K562 (cell line): ENCODE data around the gene ALKBH2. TPM values are rescaled to one million over a fixed set of nuclear protein-coding genes. Genes with fewer than 3 reads are reported as not detected.

Source experiments
- ATAC-seq: fragments of 200-7000 bp; cut with Tn5 transposase; 3 replicates; pipeline ENCODE4 v1.9.1; 2020; ENCODE audit warnings: moderate library complexity
- BruUV-seq: library from RNA; stranded (reverse); fragments of 400-500 nt; replicated peaks from 2 replicates; lab custom pipeline; 2021; lab: Mats Ljungman, UMichigan
- CTCF ChIA-PET: fragments of 300-600 bp; formaldehyde crosslinking; extraction: SDS; loops from one replicate; lab custom pipeline; 2021; ENCODE audit warnings: low intra/inter-chr PET ratio; lab: Yijun Ruan, JAX
- POLR2A ChIA-PET: fragments of 300-600, 350-650 bp; sonication (Branson Sonifier 250); formaldehyde crosslinking; extraction: SDS; loops from one replicate; lab custom pipeline; 2021; ENCODE audit warnings: antibody characterized with exemption, inconsistent platforms; lab: Yijun Ruan, JAX
- DNase-seq, 4 experiments: peaks; one replicate each; pipeline versions ENCODE4 v3.0.0 to v3.0.0-alpha.2; 2011 to 2018; ENCODE audit warnings: low spot score in 3 of 4, mixed read lengths in 3 of 4; ENCODE audit errors: extremely low read depth in 1 of 4
- FAIRE-seq: peaks from 2 replicates; lab custom pipeline; 2011; peaks lifted over from hg19 to GRCh38; lab: Jason Lieb, UNC
- H2AFZ ChIP-seq: 2 replicates; pipeline ENCODE4 v1.6.0; 2011; ENCODE audit warnings: low read depth, low read length, control low read depth, inconsistent platforms
- H3K27ac ChIP-seq: fragments of 200-600 bp; 3 replicates; pipeline ENCODE4 v1.8.0; 2011; ENCODE audit warnings: low read depth, mild to moderate bottlenecking, control low read depth, inconsistent platforms, low read length, moderate library complexity, mixed read lengths; ENCODE audit errors: extremely low read depth
- H3K27me3 ChIP-seq, 2 experiments: fragments of 300-600 bp in 1 of 2; 2 replicates in 1 of 2; 3 replicates in 1 of 2; pipeline versions ENCODE4 v1.6.0 to v1.8.0; 2011; ENCODE audit warnings: inconsistent platforms in 2 of 2, low read length in 2 of 2, mild to moderate bottlenecking in 1 of 2, mixed read lengths in 1 of 2, moderate library complexity in 1 of 2; ENCODE audit not compliant: control insufficient read depth in 2 of 2, insufficient read depth in 2 of 2
- H3K36me3 ChIP-seq: fragments of 300-600 bp; 3 replicates; pipeline ENCODE4 v1.8.0; 2011; ENCODE audit warnings: mild to moderate bottlenecking, low read length, inconsistent platforms; ENCODE audit not compliant: control insufficient read depth, insufficient read depth
- H3K4me1 ChIP-seq, 2 experiments: fragments of 200-600 bp in 1 of 2; replicated peaks in 1 of 2; 2 replicates in 1 of 2; 3 replicates in 1 of 2; pipeline versions ENCODE4 v1.5.1 to v1.8.0; 2011; ENCODE audit warnings: inconsistent platforms in 2 of 2, low read length in 2 of 2, mild to moderate bottlenecking in 1 of 2, mixed read lengths in 1 of 2, moderate library complexity in 1 of 2; ENCODE audit not compliant: control insufficient read depth in 2 of 2, insufficient read depth in 2 of 2
- H3K4me2 ChIP-seq: 2 replicates; pipeline ENCODE4 v1.6.1; 2011; ENCODE audit warnings: low read length, control low read depth, inconsistent platforms, mixed read lengths; ENCODE audit not compliant: insufficient read depth
- H3K4me3 ChIP-seq: fragments of 200-600 bp; sonication (generic), shearing (Covaris generic); 2 replicates; pipeline ENCODE4 v1.5.1; 2016; ENCODE audit warnings: control low read depth, inconsistent platforms
- H3K79me2 ChIP-seq: fragments of 200-600 bp; 3 replicates; pipeline ENCODE4 v1.8.0; 2011; ENCODE audit warnings: low read length, inconsistent platforms; ENCODE audit not compliant: control insufficient read depth, insufficient read depth
- H3K9ac ChIP-seq, 2 experiments: 2 replicates each; pipeline versions ENCODE4 v1.6.0 to v1.6.1; 2011; ENCODE audit warnings: low read depth in 2 of 2, low read length in 2 of 2, control low read depth in 1 of 2, inconsistent platforms in 1 of 2, mild to moderate bottlenecking in 1 of 2, mixed read lengths in 1 of 2; ENCODE audit not compliant: insufficient read depth in 1 of 2
- H3K9me1 ChIP-seq: one replicate; pipeline ENCODE4 v1.6.0; 2011; ENCODE audit warnings: inconsistent platforms, mild to moderate bottlenecking, low read length, moderate library complexity; ENCODE audit not compliant: control insufficient read depth, insufficient read depth
- H3K9me3 ChIP-seq: replicated peaks from 2 replicates; pipeline ENCODE4 v1.5.1; 2011; ENCODE audit warnings: low read depth, low read length, inconsistent platforms; ENCODE audit not compliant: control insufficient read depth, insufficient read depth
- H4K20me1 ChIP-seq: replicated peaks from 2 replicates; pipeline ENCODE4 v1.6.1; 2011; ENCODE audit warnings: low read length, inconsistent platforms, mixed read lengths; ENCODE audit not compliant: control insufficient read depth, insufficient read depth
- ARHGAP35 ChIP-seq: fragments of 450-650 bp; IDR thresholded peaks from 2 replicates; pipeline ENCODE4 v1.6.1; 2018; ENCODE audit not compliant: partially characterized antibody
- BRD4 ChIP-seq: fragments of 200-600 bp; sonication (generic); IDR thresholded peaks from 2 replicates; pipeline ENCODE4 v1.6.1; 2017; ENCODE audit warnings: inconsistent platforms
- E2F3 ChIP-seq: fragments of 250-450 bp; sonication (Bioruptor Pico); IDR thresholded peaks from 2 replicates; pipeline ENCODE4 v1.4.0; 2020; ENCODE audit warnings: mild to moderate bottlenecking
- HDGF ChIP-seq: fragments of 450-650 bp; IDR thresholded peaks from 2 replicates; pipeline ENCODE4 v1.6.1; 2016
- LARP7 ChIP-seq: fragments of 450-650 bp; IDR thresholded peaks from 2 replicates; pipeline ENCODE4 v1.6.1; 2016
- NCOA6 ChIP-seq: fragments of 450-650 bp; IDR thresholded peaks from 2 replicates; pipeline ENCODE4 v1.6.1; 2017; ENCODE audit warnings: mild to moderate bottlenecking
- NFXL1 ChIP-seq: fragments of 450-650 bp; formaldehyde crosslinking; IDR thresholded peaks from 2 replicates; pipeline ENCODE4 v1.4.0; 2021; ENCODE audit warnings: mild to moderate bottlenecking
- TAF9B ChIP-seq: fragments of 450-650 bp; IDR thresholded peaks from 2 replicates; pipeline ENCODE4 v1.6.1; 2018; ENCODE audit warnings: mild to moderate bottlenecking; ENCODE audit not compliant: partially characterized antibody
- ZNF354B ChIP-seq: fragments of 250-450 bp; sonication (Bioruptor Pico); IDR thresholded peaks from 2 replicates; pipeline ENCODE4 v1.4.0; 2020
- WGBS: fragments of 100-300 bp; shearing (Covaris generic); methylation state at CpG from one replicate; pipeline ENCODE4 v1.1.6; 2016; ENCODE audit warnings: low coverage, mixed read lengths; ENCODE audit not compliant: insufficient coverage; ENCODE audit errors: missing lambda C conversion rate; 5-methylcytosine and 5-hydroxymethylcytosine counted together
- in situ Hi-C: fragments of 300-500 bp; cut with MboI; formaldehyde crosslinking; loops from 4 replicates; pipeline ENCODE4 v1.15.0; 2018; ENCODE audit warnings: inconsistent platforms, mixed read lengths
- intact Hi-C: fragments of 100-400 bp; cut with micrococcal nuclease; formaldehyde crosslinking; loops from 2 replicates; pipeline ENCODE4 v1.14.2; 2022
- polyA plus RNA-seq, 8 experiments: library from polyadenylated mRNA; depleted of rRNA in 4 of 8; stranded (reverse) in 5 of 8; unstranded in 3 of 8; fragments of >200 nt; fragmentation: Nextera tagmentation in 2 of 8; fragmentation: Illumina TruSeq in 1 of 8; extraction: Ambion mirVana in 2 of 8; extraction: Trizol in 1 of 8; gene quantifications; 2 replicates each; pipeline versions ENCODE4 v1.2.1 to v1.2.3, GENCODE V29; 2011 to 2014; ENCODE audit warnings: inconsistent platforms in 1 of 8, missing spikeins in 1 of 8
- total RNA-seq, 7 experiments: library from RNA; depleted of rRNA in 6 of 7; stranded (reverse); fragments of >200 nt in 6 of 7; fragmentation: Illumina TruSeq in 2 of 7; extraction: Trizol in 2 of 7; gene quantifications; 2 replicates each; pipeline versions ENCODE4 v1.2.1 to v1.2.3, GENCODE V29; 2011 to 2021; ENCODE audit warnings: low replicate concordance in 1 of 7
- TF ChIP-seq, protein P1 (sequence below): fragments of 250-450 bp; sonication (Bioruptor Pico); IDR thresholded peaks from 2 replicates; pipeline ENCODE4 v1.5.0; 2020; ENCODE audit warnings: mild to moderate bottlenecking
- TF ChIP-seq, protein P2 (sequence below): sonication (generic); formaldehyde crosslinking; IDR thresholded peaks from 2 replicates; pipeline ENCODE4 v1.8.1; 2023; ENCODE audit warnings: mild to moderate bottlenecking, missing genetic modification reagents

The ALKBH2 gene
- total and polyA plus RNA-seq, 9 of the 15 experiments (the other 6 are each of a cell fraction or from before 2014, with no cell fraction given), result 5.9 to 56.1 (median 41.9) TPM

DNA sequence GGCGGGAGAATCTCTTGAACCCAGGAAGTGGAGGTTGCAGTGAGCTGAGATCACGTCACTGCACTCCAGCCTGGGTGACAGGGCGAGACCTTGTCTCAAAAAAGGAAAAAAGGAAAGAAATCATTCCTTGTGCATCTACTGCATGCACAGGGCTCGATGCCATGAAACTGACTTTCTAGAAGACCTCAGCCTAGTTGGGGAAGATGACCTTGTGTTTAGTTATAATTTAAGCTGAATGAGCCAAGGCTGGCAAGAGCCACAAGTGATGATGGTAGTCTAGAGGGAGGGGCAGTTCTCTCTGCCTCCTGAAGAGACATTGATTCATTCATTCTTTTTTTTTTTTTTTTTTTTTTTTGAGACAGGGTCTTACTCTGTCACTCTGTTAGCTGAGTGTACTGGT is 47.3 kb upstream of the ALKBH2 start:
- no peak overlapping the region for H3K4me2 ChIP-seq
- FAIRE-seq (no peak), ATAC-seq (no peak), DNase-seq (no peak)
- TF ChIP-seq E2F3 (CRISPR knock-in tag), result no peak
- TF ChIP-seq, protein P1, sequence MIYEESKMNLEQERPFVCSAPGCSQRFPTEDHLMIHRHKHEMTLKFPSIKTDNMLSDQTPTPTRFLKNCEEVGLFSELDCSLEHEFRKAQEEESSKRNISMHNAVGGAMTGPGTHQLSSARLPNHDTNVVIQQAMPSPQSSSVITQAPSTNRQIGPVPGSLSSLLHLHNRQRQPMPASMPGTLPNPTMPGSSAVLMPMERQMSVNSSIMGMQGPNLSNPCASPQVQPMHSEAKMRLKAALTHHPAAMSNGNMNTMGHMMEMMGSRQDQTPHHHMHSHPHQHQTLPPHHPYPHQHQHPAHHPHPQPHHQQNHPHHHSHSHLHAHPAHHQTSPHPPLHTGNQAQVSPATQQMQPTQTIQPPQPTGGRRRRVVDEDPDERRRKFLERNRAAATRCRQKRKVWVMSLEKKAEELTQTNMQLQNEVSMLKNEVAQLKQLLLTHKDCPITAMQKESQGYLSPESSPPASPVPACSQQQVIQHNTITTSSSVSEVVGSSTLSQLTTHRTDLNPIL (CRISPR knock-in tag), result no peak
- 6% methylated on average over 4 of the region's 4 CpGs for WGBS
- H3K36me3 ChIP-seq, result no peaks in the 10 kb centered on the region
- ChIA-PET CTCF (no interaction called here), POLR2A (interaction anchor here (0.6 kb wide), 1 partner anchor 16 kb away, joined by 3 read pairs; no protein-coding TSS in a partner anchor)
- H3K27ac ChIP-seq, result no peak overlapping the region
- BruUV-seq, result no TSS peak
- in situ Hi-C loops (no loop called here), intact Hi-C loops (no loop called here)
- H3K27me3 ChIP-seq, result peaks cover 6 to 8% of the 10 kb centered on the region in 2 experiments; a peak in 2 of 5 replicates
- no peaks in the 10 kb centered on the region for H3K4me1 ChIP-seq
- H3K9me3 ChIP-seq, result peaks cover 4% of the 10 kb centered on the region; the same call in 1 of the 2 replicates
- H2AFZ ChIP-seq, result no peak overlapping the region
- no peaks in the 10 kb centered on the region for H3K79me2 ChIP-seq
- no peaks in the 10 kb centered on the region for H3K9me1 ChIP-seq
- no peaks in the 10 kb centered on the region for H4K20me1 ChIP-seq
- no peak overlapping the region for H3K9ac ChIP-seq
- no peak overlapping the region for H3K4me3 ChIP-seq

DNA sequence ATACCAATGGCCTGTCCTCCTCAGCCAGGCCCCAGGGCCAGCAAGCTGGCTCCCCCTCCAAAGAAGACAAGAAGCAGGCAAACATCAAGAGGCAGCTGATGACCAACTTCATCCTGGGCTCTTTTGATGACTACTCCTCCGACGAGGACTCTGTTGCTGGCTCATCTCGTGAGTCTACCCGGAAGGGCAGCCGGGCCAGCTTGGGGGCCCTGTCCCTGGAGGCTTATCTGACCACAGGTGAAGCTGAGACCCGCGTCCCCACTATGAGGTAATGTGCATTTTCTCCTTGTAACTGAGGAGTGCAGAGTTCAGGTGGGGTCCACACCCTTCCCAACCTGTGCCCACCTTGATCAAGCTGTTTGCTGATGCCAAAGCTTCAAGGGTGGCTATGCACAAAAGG is 46.5 kb upstream of the ALKBH2 start:
- no peaks in the 10 kb centered on the region for H3K9me1 ChIP-seq
- no peak for DNase-seq
- H3K27me3 ChIP-seq, result peaks cover 6 to 8% of the 10 kb centered on the region in 2 experiments; a peak in 2 of 5 replicates
- no peaks in the 10 kb centered on the region for H4K20me1 ChIP-seq
- in situ Hi-C loops, result no loop called here
- POLR2A ChIA-PET, result interaction anchor here (0.6 kb wide), 2 partner anchors 15 to 21 kb away, joined by 3 to 4 read pairs; no protein-coding TSS in a partner anchor
- H3K79me2 ChIP-seq, result no peaks in the 10 kb centered on the region
- no peaks in the 10 kb centered on the region for H3K4me1 ChIP-seq
- no peaks in the 10 kb centered on the region for H3K36me3 ChIP-seq
- TF ChIP-seq NCOA6, result no peak
- no peak for TF ChIP-seq TAF9B
- no peak for TF ChIP-seq ARHGAP35
- TF ChIP-seq LARP7, result no peak
- TF ChIP-seq ZNF354B (CRISPR knock-in tag), result no peak
- TF ChIP-seq, protein P2, sequence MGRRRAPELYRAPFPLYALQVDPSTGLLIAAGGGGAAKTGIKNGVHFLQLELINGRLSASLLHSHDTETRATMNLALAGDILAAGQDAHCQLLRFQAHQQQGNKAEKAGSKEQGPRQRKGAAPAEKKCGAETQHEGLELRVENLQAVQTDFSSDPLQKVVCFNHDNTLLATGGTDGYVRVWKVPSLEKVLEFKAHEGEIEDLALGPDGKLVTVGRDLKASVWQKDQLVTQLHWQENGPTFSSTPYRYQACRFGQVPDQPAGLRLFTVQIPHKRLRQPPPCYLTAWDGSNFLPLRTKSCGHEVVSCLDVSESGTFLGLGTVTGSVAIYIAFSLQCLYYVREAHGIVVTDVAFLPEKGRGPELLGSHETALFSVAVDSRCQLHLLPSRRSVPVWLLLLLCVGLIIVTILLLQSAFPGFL (CRISPR knock-in tag), result no peak
- no peak for TF ChIP-seq HDGF
- no peak for TF ChIP-seq NFXL1
- no peak for TF ChIP-seq BRD4
- 5% methylated on average over 7 of the region's 7 CpGs for WGBS
- ATAC-seq, result no peak
- no peak overlapping the region for H2AFZ ChIP-seq
- H3K9ac ChIP-seq, result no peak overlapping the region
- peaks cover 4% of the 10 kb centered on the region; the same call in 1 of the 2 replicates for H3K9me3 ChIP-seq
- FAIRE-seq, result no peak
- H3K27ac ChIP-seq, result no peak overlapping the region
- intact Hi-C loops, result loop anchor here (10.0 kb wide), 1 partner anchor 245 kb away; no protein-coding TSS in a partner anchor
- CTCF ChIA-PET, result no interaction called here
- BruUV-seq, result no TSS peak
- H3K4me2 ChIP-seq, result no peak overlapping the region
- no peak overlapping the region for H3K4me3 ChIP-seq
